Psoas muscle (tissue), 8 donors: Measurements from ENCODE around the gene FYN. TPM values are rescaled to one million over a fixed set of nuclear protein-coding genes. Genes with fewer than 3 reads are reported as not detected.

Experiments used
- ATAC-seq, 4 donors: fragments of 200-7000 bp; cut with Tn5 transposase; one replicate each; pipeline ENCODE4 v1.9.1; 2020; ENCODE audit warnings: moderate library complexity in 3 of 4, mild to moderate bottlenecking in 2 of 4
- DNase-seq, 2 donors: peaks; one replicate each; pipeline ENCODE4 v3.0.0-alpha.2; 2020
- H3K27ac ChIP-seq: fragments of 200-600 bp; one replicate; pipeline ENCODE4 v1.8.0; 2022
- H3K27me3 ChIP-seq, 3 donors: fragments of 200-600 bp in 1 of 3; one replicate each; pipeline versions ENCODE4 v1.6.1 to v1.8.0; 2013 to 2022; ENCODE audit warnings: low read length in 2 of 3, mild to moderate bottlenecking in 2 of 3, moderate library complexity in 1 of 3; ENCODE audit not compliant: insufficient read depth in 3 of 3
- H3K36me3 ChIP-seq, 2 donors: fragments of 200-600 bp in 1 of 2; one replicate each; pipeline versions ENCODE4 v1.6.1 to v1.8.0; 2013 to 2022; ENCODE audit warnings: low read depth in 1 of 2, mild to moderate bottlenecking in 1 of 2, moderate library complexity in 1 of 2; ENCODE audit not compliant: insufficient read depth in 1 of 2
- H3K4me1 ChIP-seq: fragments of 200-600 bp; one replicate; pipeline ENCODE4 v1.8.0; 2022
- H3K4me3 ChIP-seq: fragments of 200-600 bp; one replicate; pipeline ENCODE4 v1.8.0; 2022; ENCODE audit warnings: mild to moderate bottlenecking
- H3K9me3 ChIP-seq: fragments of 200-600 bp; one replicate; pipeline ENCODE4 v1.8.0; 2022
- WGBS, 3 donors: extraction: QIAGEN DNeasy Blood & Tissue Kit; methylation state at CpG; one replicate each; pipeline versions ENCODE4 v1.1.6 to v1.1.7; 2013; 5-methylcytosine and 5-hydroxymethylcytosine counted together
- intact Hi-C, 2 donors: fragments of 100-400 bp; cut with DNase I; formaldehyde crosslinking; loops; one replicate each; pipeline versions ENCODE4 v1.11.0 to v1.14.2; 2022
- polyA plus RNA-seq, 3 donors: library from polyadenylated mRNA; stranded (reverse); fragments of 200-250 nt; gene quantifications; one replicate each; pipeline ENCODE4 v1.2.3, GENCODE V29; 2013
- total RNA-seq, 4 donors: library from RNA; stranded (reverse); fragmentation: NEBNext Ultra II Directional in 2 of 4; extraction: Animal tissue kit (Norgen Biotek cat#: 25700) in 2 of 4; gene quantifications; one replicate each; pipeline versions ENCODE4 v1.2.1 to v1.2.4, GENCODE V29; 2021 to 2023
- TF ChIP-seq, protein P1 (sequence below): fragments of 200-600 bp; IDR thresholded peaks from one replicate; pipeline ENCODE4 v1.8.0; 2022; ENCODE audit warnings: antibody characterized with exemption
- donor health status: healthy with polysubstance abuse.
- donor health status: DM: no; HTN: no; CAD: no; lungs with moderate emphysema.
- donor health status: Bipolar disorder and iron deficiency.
- donor health status: healthy.
- donor health status: DM: yes; HTN: yes; CAD: no.
- donor health status: DM: no; HTN: no; CAD: no.
- donor health status: DM: no; HTN: no; CAD: no.
- donor health status: DM: yes; HTN: yes; CAD: no.

FYN gene
- total and polyA plus RNA-seq, 7 donors, result 7.1 to 27.8 (median 12.3) TPM

DNA sequence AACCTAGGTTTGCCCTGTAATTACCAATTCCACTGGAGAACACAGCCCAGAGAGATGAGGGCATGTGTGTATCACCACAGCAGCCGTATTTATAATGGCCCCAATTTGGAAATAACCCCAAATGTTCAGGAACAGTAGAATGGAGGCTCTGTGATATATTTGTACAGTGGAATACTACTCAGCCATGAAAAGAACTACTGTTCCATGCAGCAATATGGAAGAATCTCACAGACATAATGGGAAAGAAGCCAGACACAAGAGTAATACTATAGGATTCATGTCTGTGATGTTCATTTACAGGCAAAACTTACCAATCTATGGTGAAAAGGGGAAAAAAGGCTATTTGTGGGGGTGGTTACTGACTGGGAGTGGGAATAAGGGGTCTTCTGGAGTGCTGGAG, 183.8 kb downstream of the FYN start:
- intact Hi-C loops, result no loop called here
- H3K9me3 ChIP-seq, result no peaks in the 10 kb centered on the region
- TF ChIP-seq, protein P1, sequence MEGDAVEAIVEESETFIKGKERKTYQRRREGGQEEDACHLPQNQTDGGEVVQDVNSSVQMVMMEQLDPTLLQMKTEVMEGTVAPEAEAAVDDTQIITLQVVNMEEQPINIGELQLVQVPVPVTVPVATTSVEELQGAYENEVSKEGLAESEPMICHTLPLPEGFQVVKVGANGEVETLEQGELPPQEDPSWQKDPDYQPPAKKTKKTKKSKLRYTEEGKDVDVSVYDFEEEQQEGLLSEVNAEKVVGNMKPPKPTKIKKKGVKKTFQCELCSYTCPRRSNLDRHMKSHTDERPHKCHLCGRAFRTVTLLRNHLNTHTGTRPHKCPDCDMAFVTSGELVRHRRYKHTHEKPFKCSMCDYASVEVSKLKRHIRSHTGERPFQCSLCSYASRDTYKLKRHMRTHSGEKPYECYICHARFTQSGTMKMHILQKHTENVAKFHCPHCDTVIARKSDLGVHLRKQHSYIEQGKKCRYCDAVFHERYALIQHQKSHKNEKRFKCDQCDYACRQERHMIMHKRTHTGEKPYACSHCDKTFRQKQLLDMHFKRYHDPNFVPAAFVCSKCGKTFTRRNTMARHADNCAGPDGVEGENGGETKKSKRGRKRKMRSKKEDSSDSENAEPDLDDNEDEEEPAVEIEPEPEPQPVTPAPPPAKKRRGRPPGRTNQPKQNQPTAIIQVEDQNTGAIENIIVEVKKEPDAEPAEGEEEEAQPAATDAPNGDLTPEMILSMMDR, result no peak
- 94 to 100% (median 99%) methylated on average over 1 of the region's 1 CpG for WGBS, 3 donors
- no peak overlapping the region for H3K4me3 ChIP-seq
- DNase-seq, result no peak
- H3K27ac ChIP-seq, result no peak overlapping the region
- H3K36me3 ChIP-seq, result peaks cover 0 to 3% of the 10 kb centered on the region in 2 donors
- ATAC-seq, result no peak
- H3K27me3 ChIP-seq, result no peaks in the 10 kb centered on the region
- H3K4me1 ChIP-seq, result peaks cover 31% of the 10 kb centered on the region

DNA sequence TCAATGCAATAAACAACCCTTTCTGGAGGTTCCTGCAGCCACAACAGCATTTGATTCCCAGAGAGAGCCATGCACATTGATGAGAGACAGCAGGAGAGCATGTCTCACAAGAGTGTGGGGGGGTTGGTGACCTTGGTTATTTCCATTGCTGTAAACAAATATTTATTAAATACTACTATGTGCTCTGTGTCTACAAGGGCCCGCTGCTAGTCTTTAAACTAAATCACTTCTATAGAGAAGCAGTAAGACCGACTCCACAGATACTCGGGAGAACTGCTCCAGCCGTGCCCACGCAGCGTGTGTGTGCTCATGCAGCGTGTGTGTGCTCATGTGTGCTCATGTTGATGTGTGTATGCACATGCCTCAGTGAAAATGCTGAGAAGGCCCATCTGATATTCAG, 184.9 kb downstream of the FYN start:
- ATAC-seq (no peak), DNase-seq (no peak)
- Histone ChIP-seq H3K36me3 (peaks cover 0 to 3% of the 10 kb centered on the region in 2 donors), H3K27me3 (no peaks in the 10 kb centered on the region), H3K4me1 (peaks cover 30% of the 10 kb centered on the region), H3K4me3 (no peak overlapping the region), H3K9me3 (no peaks in the 10 kb centered on the region), H3K27ac (no peak overlapping the region)
- intact Hi-C loops, result no loop called here
- TF ChIP-seq, protein P1, result no peak
- 96% methylated on average over 7 of the region's 7 CpGs for WGBS, 3 donors

DNA sequence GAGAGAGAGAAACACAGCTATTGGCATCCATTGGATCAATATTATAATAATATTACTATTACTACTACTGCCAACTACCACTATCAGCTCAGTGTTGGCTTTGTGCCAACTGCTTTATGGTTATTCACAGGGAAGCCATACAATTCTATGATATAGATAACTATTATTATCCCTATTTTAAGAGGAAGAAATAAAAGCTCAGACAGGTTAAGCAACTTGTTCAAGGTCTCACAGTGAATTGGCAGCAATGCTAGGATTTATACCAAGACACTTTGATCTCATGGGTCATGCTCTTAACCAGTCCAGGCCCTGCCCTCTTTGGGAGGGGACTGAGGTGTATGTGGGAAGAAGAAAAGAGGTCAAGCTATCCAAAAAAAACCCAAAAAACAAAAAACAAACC, 185.6 kb downstream of the FYN start:
- Histone ChIP-seq H3K4me3 (no peak overlapping the region), H3K36me3 (no peaks in the 10 kb centered on the region), H3K27ac (no peak overlapping the region), H3K4me1 (peaks cover 23% of the 10 kb centered on the region), H3K27me3 (no peaks in the 10 kb centered on the region), H3K9me3 (no peaks in the 10 kb centered on the region)
- ATAC-seq, result no peak
- intact Hi-C loops, result no loop called here
- no peak for DNase-seq
- TF ChIP-seq, protein P1, result no peak

DNA sequence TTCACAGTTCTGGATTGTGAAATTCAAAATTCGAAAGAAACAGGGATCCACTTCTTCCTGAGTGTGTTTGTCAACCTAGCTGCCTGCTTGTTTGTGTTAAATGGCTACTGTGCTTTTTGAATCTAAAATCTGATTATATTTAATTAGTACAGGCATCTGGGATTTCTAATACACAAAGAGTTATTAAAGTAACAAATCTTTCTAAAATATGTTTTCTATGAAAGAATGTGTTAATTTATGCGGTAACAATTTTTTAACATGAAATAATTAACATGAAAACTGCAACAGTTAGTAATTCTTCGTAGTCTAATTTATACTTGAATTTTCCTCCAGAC, 186.4 kb downstream of the FYN start:
- H3K27me3 ChIP-seq, result no peaks in the 10 kb centered on the region
- ATAC-seq, result no peak
- intact Hi-C loops, result no loop called here
- H3K9me3 ChIP-seq, result no peaks in the 10 kb centered on the region
- TF ChIP-seq, protein P1, result no peak
- H3K4me3 ChIP-seq, result no peak overlapping the region
- peaks cover 16% of the 10 kb centered on the region for H3K4me1 ChIP-seq
- no peak for DNase-seq
- H3K27ac ChIP-seq, result no peak overlapping the region
- 79 to 89% (median 79%) methylated on average over 3 of the region's 3 CpGs for WGBS, 3 donors
- no peaks in the 10 kb centered on the region for H3K36me3 ChIP-seq

DNA sequence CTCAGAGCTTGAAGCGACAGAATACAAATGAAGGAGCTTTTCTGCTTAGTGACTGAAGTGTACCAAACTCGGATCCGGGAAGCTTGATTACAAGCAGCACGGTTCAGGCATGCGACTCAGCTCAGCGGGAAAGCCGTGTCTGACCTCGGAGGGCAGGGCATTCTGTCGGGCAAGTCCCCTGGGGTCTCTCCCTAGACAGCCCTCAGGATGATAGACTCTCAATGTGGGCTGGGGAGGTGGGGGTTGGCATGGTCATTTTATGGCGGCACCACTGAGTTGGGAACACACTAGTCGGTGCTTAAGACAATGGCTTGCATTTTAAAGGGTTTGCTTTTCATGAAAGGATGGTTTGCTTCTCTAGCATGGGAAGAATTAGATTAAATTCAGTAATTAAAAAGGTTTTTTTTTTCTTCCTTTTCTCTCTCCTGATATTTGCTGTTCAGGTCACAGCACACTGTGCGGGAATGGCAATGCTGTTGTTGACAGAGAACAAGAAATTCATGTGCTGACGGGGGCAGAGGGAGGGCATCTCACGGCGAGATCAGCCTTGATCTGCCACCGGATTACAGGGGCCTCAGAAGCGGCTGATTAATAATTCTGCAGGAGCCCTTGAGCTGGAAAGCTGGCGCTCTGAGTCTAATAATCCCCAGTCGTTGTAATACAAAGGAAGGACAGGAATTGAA, 186.9 kb downstream of the FYN start:
- DNase-seq, result no peak
- H3K4me1 ChIP-seq, result peaks cover 11% of the 10 kb centered on the region
- ATAC-seq, result peak in 2 of 4 donors; percentile 36 to 46
- no peak overlapping the region for H3K4me3 ChIP-seq
- no peaks in the 10 kb centered on the region for H3K9me3 ChIP-seq
- H3K27ac ChIP-seq, result peak overlapping the region; percentile 31
- no peaks in the 10 kb centered on the region for H3K27me3 ChIP-seq
- H3K36me3 ChIP-seq, result no peaks in the 10 kb centered on the region
- 46 to 57% (median 50%) methylated on average over 19 of the region's 19 CpGs for whole genome bisulfite sequencing, 3 donors
- TF ChIP-seq, protein P1, result no peak
- intact Hi-C loops, result no loop called here
